Fibroblast of skin of right quadriceps (primary cell): ENCODE data around the gene MAPK6.
A peak's percentile ranks its signal among the peaks of the same experiment; 100 is the strongest.
"Not testable (repeated sequence)": the region's sequence is repeated elsewhere in the genome, so short reads cannot be mapped to it uniquely, and the experiment has no call there.

ENCODE experiments used
- DNase-seq: peaks from one replicate; pipeline ENCODE4 v3.0.0-alpha.2; 2013

The MAPK6 gene

DNA sequence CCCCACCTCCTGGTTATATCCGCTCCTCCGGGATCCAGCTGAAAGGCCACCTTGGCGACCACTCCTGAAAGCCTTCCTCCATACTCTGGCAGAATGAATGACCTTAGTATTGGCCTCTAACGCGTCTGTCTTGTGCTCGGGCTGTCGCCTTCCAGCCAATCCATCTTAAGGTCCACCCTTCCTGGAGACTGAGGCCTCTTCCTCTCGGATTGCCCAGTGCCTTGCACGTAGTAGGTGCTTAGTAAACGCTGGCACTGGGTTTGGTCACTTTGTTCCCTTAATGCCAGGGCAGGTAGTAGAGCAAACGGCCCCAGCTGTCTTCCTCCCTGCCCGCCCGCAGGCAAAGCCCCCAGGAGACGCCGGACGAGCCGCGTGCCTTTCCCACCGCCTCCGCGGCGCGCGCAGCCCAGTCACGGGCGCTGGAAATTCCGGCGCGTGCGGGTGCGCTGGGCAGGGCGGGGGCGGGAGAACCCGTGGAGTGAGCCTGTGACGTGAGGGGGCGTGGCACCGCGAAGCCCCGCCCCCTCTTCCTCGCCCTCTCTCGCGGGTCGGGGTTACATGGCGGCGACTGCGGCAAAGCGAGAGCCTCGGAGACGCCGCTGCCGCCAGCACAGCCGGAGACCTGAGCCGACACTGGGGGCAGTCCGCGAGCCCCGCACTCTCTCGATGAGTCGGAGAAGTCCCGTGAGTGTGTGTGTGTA is at the start of gene MAPK6:
Gene MAPK6, plus strand, starts transcription at position 527 of the 701 bp plus-strand sequence. CDS start 27,242 bp downstream, outside the sequence.
- peak; percentile 92 for DNase-seq

GRCh38 chr15:51969728-51970127 is 49.3 kb upstream of the MAPK6 start:
- DNase-seq, result peak; percentile 19

GRCh38 chr15:51970132-51970817 is 48.7 kb upstream of the MAPK6 start:
- no peak for DNase-seq

GRCh38 chr15:51971032-51971374 is 48.0 kb upstream of the MAPK6 start:
- no peak for DNase-seq

DNA sequence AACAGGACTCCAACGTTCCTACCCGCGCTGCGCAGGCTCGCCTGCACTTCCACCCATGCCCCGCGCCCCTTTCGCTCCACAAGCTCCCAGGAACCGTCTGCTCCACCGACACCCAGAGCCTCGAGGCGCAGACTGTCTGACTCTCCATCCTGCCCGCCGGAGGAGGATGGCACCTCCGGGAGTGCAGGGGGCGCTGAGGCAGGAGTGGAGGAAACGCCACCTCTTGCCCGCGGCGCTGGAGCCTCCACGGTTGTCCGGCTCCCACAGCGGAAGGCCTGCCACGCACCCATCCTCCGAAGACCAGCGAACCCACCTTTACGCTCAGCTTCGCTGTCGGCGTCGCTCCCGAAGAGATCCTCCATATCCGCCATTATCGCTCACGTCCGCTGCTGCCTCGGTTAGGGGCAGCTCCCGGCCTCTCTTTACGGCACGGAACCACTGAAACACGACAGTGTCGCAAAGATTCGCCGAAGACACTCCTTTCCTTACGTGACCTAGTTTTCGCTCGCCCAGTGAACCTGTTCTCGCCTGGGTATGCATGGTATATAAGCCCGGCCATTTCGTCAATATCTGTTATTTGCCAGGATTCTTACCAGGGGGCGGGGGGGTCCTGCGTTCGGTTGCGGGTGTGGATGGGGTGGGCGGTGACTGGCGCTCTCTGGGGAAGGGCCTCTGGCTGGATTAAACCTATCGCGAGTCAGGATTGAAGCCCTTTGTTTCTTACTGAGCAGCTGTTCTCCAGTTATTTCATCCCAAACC is 47.5 kb upstream of the MAPK6 start, which contains the start of gene LEO1:
Gene LEO1, minus strand, starts transcription at position 404 of the 759 bp plus-strand sequence. Its CDS starts 33 bp downstream, at position 371.
- DNase-seq, result peak; percentile 98

DNA sequence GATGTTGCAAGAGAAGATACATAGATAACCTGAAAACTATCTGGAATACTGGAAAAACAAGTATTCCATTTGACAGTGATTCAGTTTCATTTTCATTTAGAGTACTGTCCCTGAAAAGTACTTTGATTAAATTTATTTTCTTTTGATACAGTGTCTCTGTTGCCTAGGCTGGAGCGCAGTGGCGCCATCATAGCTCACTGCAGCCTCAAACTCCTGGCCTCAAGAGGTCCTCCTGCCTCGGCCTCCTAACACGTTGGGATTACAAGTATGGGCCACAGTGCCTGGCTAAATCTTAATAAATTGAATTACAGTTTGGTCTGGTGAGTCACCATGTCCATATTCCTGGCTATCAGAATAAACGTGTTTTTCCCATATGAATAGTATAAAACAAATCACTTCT is 45.8 kb upstream of the MAPK6 start:
- no peak for DNase-seq

GRCh38 chr15:51973775-51974174 is 45.2 kb upstream of the MAPK6 start:
- DNase-seq, result no peak

DNA sequence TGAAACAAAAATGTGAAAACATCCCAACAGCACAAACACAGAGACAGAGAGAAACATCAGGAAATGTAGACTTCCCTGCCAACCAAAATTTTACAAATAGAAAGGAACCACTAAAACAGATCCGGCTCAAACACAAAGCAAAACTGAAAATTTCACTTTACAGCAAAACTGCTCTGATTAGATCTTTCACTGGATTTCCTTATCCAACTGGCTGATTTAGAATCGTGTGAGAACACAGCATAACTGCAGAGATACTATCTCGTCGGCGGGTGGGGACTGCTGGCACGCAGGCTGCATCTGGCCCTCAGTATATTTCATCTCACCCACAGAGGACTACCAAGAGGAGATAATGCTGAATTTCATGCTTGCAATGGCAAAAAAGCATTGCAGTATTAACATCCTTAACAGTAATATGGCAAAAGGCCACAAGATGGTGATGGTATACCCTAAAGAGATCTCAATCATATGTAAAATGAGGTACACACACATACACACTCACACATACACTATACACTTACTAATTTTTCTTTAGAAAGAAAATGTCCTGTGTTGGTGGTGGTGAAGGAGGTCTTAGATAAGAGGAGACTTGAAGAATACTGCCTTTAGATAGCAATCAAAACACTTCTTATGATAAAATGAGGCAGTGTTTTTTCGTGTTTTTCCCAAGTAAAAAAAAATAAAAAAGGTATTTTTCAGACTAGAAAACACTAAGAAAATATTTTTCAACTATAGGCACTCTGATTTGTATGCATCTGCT is 36.8 kb upstream of the MAPK6 start:
- peak; percentile 79 for DNase-seq

GRCh38 chr15:51982770-51983103 is 36.3 kb upstream of the MAPK6 start:
- DNase-seq, result no peak

DNA sequence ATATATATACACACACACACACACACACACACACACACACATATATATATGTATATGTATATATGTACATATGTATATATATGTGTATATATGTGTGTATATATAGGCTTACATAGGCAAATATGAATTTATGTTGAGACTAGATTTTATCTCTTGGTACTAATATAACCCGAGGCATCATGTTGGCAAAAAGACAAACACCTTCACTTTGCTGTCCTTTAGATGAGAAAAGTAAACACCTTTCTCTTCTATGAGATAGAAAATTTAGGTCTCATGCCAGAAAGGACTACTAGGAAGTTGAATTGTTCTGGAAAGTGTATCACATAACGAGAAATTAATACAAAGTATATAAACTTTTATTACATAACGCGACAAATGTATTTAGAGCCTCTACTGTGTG is 27.9 kb upstream of the MAPK6 start:
- DNase-seq, result no peak

GRCh38 chr15:51992953-51993352 is 26.1 kb upstream of the MAPK6 start:
- DNase-seq, result no peak

DNA sequence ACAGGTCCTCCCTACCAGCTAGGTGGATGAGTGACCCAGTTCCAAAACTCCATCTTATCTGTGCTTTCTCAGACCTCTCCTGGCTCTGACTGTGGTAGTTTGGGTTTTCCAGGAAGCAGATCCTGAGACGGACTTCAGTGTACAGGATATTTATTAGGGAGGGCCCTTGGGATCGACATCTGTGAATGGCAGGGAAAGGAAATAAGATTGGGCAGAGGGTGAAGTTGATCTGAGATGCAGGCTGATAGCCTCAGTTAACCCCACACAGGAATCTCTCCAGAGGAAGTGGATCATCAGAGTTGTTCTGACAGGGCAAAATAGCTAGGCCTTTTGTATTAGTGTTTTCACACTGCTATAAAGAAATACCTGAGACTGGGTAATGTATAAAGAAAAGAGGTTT is 16.7 kb upstream of the MAPK6 start:
- DNase-seq, result no peak

DNA sequence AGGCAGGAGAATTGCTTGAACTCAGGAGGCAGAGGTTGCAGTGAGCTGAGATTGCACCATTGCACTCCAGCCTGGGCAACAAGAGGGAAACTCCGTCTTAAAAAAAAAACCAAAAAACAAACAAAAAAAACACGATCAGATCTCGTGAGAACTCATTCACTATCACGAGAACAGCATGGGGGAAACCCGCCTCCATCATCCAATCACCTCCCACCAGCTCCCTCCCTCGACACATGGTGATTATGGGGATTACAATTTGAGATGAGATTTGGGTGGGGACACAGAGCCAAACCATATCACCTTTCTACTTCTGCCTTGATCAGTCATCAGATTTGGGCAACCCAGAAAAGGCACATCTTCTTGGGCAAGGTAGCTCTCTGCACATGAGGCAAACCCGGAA is 15.9 kb upstream of the MAPK6 start:
- DNase-seq, result not testable (repeated sequence)

DNA sequence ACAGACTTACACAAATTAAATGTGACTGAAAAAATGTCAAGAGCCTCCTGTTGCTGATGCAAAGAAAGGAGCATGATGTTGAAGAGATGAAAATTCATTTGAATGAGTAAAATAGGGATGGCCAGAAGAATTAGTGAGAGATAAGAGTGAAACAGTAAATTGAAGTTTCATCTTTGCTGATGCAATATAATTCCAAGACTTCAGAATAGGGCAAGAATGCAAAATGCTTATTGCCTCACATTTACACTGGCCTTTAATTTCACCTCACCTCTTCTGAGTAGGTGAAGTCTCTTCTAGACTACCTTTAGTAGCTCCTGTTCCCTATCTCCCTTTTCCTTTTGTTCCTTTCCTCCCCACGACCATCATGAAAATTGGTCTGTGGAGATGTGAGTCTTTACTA is 15.3 kb upstream of the MAPK6 start:
- no peak for DNase-seq

DNA sequence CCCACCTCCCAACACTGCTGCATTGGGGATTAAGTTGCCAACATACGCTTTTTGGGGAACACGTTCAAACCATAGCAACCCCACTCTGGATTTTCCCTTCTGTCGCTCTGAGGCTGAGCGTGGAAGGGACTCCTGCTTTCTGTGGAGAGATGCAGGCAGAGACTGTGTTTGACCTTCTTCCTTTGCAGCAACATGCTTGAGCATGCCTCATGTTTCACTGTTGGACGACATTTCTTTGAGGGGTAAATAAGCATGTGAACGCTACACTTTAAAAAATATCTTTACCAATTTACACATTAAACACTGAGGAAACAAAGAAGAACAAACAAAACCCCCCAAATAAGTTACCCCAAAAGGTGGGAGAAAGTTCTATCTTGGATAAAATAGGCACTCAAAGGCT is 14.2 kb upstream of the MAPK6 start:
- DNase-seq, result no peak

- peak; percentile 37 for DNase-seq
These were observed 13.0 kb upstream of the MAPK6 start for GRCh38 chr15:52005748-52006701.

DNA sequence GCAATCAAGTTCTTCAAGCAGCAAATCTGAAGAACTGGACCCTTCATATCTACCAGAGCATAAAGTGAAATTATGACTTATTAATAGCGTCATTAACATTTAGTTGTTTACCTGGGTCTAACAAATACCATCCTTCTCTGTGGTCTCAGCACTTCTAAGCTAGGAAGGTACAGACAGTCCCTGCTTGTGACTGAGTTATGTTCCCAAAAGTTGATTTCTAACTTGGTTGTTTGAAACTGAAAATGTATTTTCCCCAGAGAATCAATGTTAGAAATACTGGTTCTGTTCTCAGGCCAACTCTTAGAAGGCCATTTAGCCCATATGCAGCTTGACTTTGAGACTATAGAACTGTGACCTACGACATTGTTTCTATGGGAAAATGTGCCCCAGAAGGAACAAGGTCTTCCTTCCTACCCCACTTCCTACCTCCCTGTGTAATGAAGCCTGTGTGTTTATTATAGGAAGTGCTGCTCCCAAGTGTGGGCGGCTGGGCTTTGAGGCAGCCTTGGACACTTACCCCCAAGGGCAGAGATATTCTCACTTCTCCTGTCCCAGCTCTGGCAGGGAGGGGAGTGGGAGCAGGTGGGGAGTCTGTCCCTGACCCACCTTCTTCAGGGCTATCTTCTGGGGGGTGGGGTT is 12.2 kb upstream of the MAPK6 start:
- no peak for DNase-seq

GRCh38 chr15:52008359-52008697 is 10.7 kb upstream of the MAPK6 start:
- no peak for DNase-seq

- no peak for DNase-seq
These were observed 10.2 kb upstream of the MAPK6 start for GRCh38 chr15:52008698-52009434.

GRCh38 chr15:52010633-52011595 is 8.1 kb upstream of the MAPK6 start:
- peak; percentile 85 for DNase-seq
